Karpas-422 (cell line): Measurements from ENCODE around the gene ZNF787. TPM values are rescaled to one million over a fixed set of nuclear protein-coding genes. Genes with fewer than 3 reads are reported as not detected.

Source experiments
- DNase-seq: peaks from one replicate; pipeline ENCODE4 v3.0.0-alpha.2; 2015
- H2AFZ ChIP-seq: fragments of 200-600 bp; sonication (generic); 2 replicates; pipeline ENCODE4 v1.6.1; 2014; ENCODE audit warnings: antibody characterized with exemption, low read length, mixed read lengths
- H3K27ac ChIP-seq: fragments of 200-600 bp; sonication (generic); 2 replicates; pipeline ENCODE4 v1.5.1; 2014; ENCODE audit warnings: mild to moderate bottlenecking, low read length, moderate library complexity
- H3K27me3 ChIP-seq: fragments of 200-600 bp; sonication (generic); 2 replicates; pipeline ENCODE4 v1.6.1; 2014; ENCODE audit warnings: low read length, mixed read lengths
- H3K36me3 ChIP-seq: fragments of 200-600 bp; sonication (generic); 2 replicates; pipeline ENCODE4 v1.6.1; 2014; ENCODE audit warnings: low read length, mixed read lengths; ENCODE audit not compliant: insufficient read depth
- H3K4me1 ChIP-seq: fragments of 200-600 bp; sonication (generic); 2 replicates; pipeline ENCODE4 v1.6.1; 2014; ENCODE audit warnings: mild to moderate bottlenecking, low read length, mixed read lengths
- H3K4me2 ChIP-seq: fragments of 200-600 bp; sonication (generic); 2 replicates; pipeline ENCODE4 v1.6.1; 2014; ENCODE audit warnings: low read length, low read depth, mild to moderate bottlenecking; ENCODE audit not compliant: poor library complexity, severe bottlenecking
- H3K4me3 ChIP-seq: fragments of 200-600 bp; sonication (generic); 2 replicates; pipeline ENCODE4 v1.5.1; 2014; ENCODE audit warnings: mild to moderate bottlenecking, antibody characterized with exemption, low read length, mixed read lengths
- H3K79me2 ChIP-seq: fragments of 200-600 bp; sonication (generic); 2 replicates; pipeline ENCODE4 v1.6.1; 2014; ENCODE audit warnings: mild to moderate bottlenecking, low read length, mixed read lengths
- H3K9ac ChIP-seq: fragments of 200-600 bp; sonication (generic); 2 replicates; pipeline ENCODE4 v1.6.0; 2014; ENCODE audit warnings: low read length
- H3K9me2 ChIP-seq: fragments of 200-600 bp; sonication (generic), shearing (Covaris generic); replicated peaks from 2 replicates; pipeline ENCODE4 v1.6.0; 2014; ENCODE audit warnings: mild to moderate bottlenecking, low read length, moderate library complexity; ENCODE audit not compliant: insufficient read depth
- H3K9me3 ChIP-seq: fragments of 300-700, 200-600 bp; sonication (generic); 2 replicates; pipeline ENCODE4 v1.6.1; 2014; ENCODE audit warnings: low read length, mixed read lengths
- H4K20me1 ChIP-seq: fragments of 200-600 bp; sonication (generic); 2 replicates; pipeline ENCODE4 v1.6.1; 2014; ENCODE audit warnings: mild to moderate bottlenecking, antibody characterized with exemption, low read length, low read depth; ENCODE audit not compliant: insufficient read depth
- total RNA-seq: library from RNA; depleted of rRNA; stranded (reverse); fragments of >200 nt; shearing (Covaris generic); gene quantifications from 2 replicates; pipeline ENCODE4 v1.2.3, GENCODE V29; 2014; ENCODE audit warnings: low replicate concordance

ZNF787 gene
- total RNA-seq, 1 experiment from 2014 or later = 26.2 TPM

- Histone ChIP-seq H3K79me2 (peaks cover 90% of the 10 kb centered on the region), H3K36me3 (no peaks in the 10 kb centered on the region), H3K4me3 (no peak overlapping the region), H3K9ac (no peak overlapping the region), H3K27ac (no peak overlapping the region), H2AFZ (no peak overlapping the region), H3K9me3 (no peaks in the 10 kb centered on the region), H3K9me2 (no peaks in the 10 kb centered on the region), H3K4me2 (no peak overlapping the region), H4K20me1 (peaks cover 72% of the 10 kb centered on the region), H3K27me3 (no peaks in the 10 kb centered on the region), H3K4me1 (peaks cover 45% of the 10 kb centered on the region)
- no peak for DNase-seq
Measured at GRCh38 chr19:56116606-56117005, 4.5 kb downstream of the ZNF787 start.

- H4K20me1 ChIP-seq = peaks cover 83% of the 10 kb centered on the region
- H3K9ac ChIP-seq = no peak overlapping the region
- H3K9me3 ChIP-seq = no peaks in the 10 kb centered on the region
- no peak overlapping the region for H3K27ac ChIP-seq
- no peak overlapping the region for H3K4me2 ChIP-seq
- peaks cover 55% of the 10 kb centered on the region for H3K4me1 ChIP-seq
- no peaks in the 10 kb centered on the region for H3K36me3 ChIP-seq
- no peaks in the 10 kb centered on the region for H3K9me2 ChIP-seq
- H3K79me2 ChIP-seq = peaks cover 100% of the 10 kb centered on the region
- DNase-seq = no peak
- no peaks in the 10 kb centered on the region for H3K27me3 ChIP-seq
- H2AFZ ChIP-seq = no peak overlapping the region
- H3K4me3 ChIP-seq = no peak overlapping the region
Measured at GRCh38 chr19:56115490-56115889, 5.6 kb downstream of the ZNF787 start.

GRCh38 chr19:56114778-56115110 is 6.4 kb downstream of the ZNF787 start:
- no peaks in the 10 kb centered on the region for H3K9me2 ChIP-seq
- H3K79me2 ChIP-seq = peaks cover 100% of the 10 kb centered on the region
- no peaks in the 10 kb centered on the region for H3K9me3 ChIP-seq
- peaks cover 88% of the 10 kb centered on the region for H4K20me1 ChIP-seq
- H3K9ac ChIP-seq = no peak overlapping the region
- no peaks in the 10 kb centered on the region for H3K36me3 ChIP-seq
- H3K4me2 ChIP-seq = no peak overlapping the region
- no peak for DNase-seq
- no peak overlapping the region for H2AFZ ChIP-seq
- no peak overlapping the region for H3K27ac ChIP-seq
- no peak overlapping the region for H3K4me3 ChIP-seq
- no peaks in the 10 kb centered on the region for H3K27me3 ChIP-seq
- H3K4me1 ChIP-seq = peaks cover 54% of the 10 kb centered on the region

- no peaks in the 10 kb centered on the region for H3K36me3 ChIP-seq
- H3K9me2 ChIP-seq = no peaks in the 10 kb centered on the region
- H3K9me3 ChIP-seq = no peaks in the 10 kb centered on the region
- no peak for DNase-seq
- H3K9ac ChIP-seq = no peak overlapping the region
- H4K20me1 ChIP-seq = peaks cover 87% of the 10 kb centered on the region
- no peak overlapping the region for H3K27ac ChIP-seq
- H3K4me1 ChIP-seq = peaks cover 51% of the 10 kb centered on the region
- H3K79me2 ChIP-seq = peaks cover 100% of the 10 kb centered on the region
- no peak overlapping the region for H3K4me3 ChIP-seq
- H3K4me2 ChIP-seq = no peak overlapping the region
- no peak overlapping the region for H2AFZ ChIP-seq
- H3K27me3 ChIP-seq = no peaks in the 10 kb centered on the region
Measured at GRCh38 chr19:56114051-56114777, 6.9 kb downstream of the ZNF787 start.

- no peak overlapping the region for H3K4me3 ChIP-seq
- no peak overlapping the region for H3K27ac ChIP-seq
- H3K4me1 ChIP-seq = peaks cover 47% of the 10 kb centered on the region
- H4K20me1 ChIP-seq = peaks cover 87% of the 10 kb centered on the region
- no peaks in the 10 kb centered on the region for H3K36me3 ChIP-seq
- H3K79me2 ChIP-seq = peaks cover 100% of the 10 kb centered on the region
- no peak for DNase-seq
- H3K27me3 ChIP-seq = no peaks in the 10 kb centered on the region
- H3K9me3 ChIP-seq = no peaks in the 10 kb centered on the region
- H2AFZ ChIP-seq = no peak overlapping the region
- H3K4me2 ChIP-seq = peak overlapping the region; percentile 30
- 0 out of 2 replicates have a peak overlapping the region, but pooled peaks have one; percentile 30 for H3K9ac ChIP-seq
- no peaks in the 10 kb centered on the region for H3K9me2 ChIP-seq
Measured at GRCh38 chr19:56113074-56113632, 7.9 kb downstream of the ZNF787 start.

- H4K20me1 ChIP-seq = peaks cover 85% of the 10 kb centered on the region
- no peaks in the 10 kb centered on the region for H3K9me3 ChIP-seq
- no peaks in the 10 kb centered on the region for H3K27me3 ChIP-seq
- no peak overlapping the region; the same call in 1 of the 2 replicates for H3K9ac ChIP-seq
- peaks cover 100% of the 10 kb centered on the region for H3K79me2 ChIP-seq
- H3K4me1 ChIP-seq = peaks cover 47% of the 10 kb centered on the region
- H3K4me3 ChIP-seq = peak overlapping the region; percentile 11; the same call in 1 of the 2 replicates
- no peak for DNase-seq
- H3K9me2 ChIP-seq = no peaks in the 10 kb centered on the region
- H3K27ac ChIP-seq = no peak overlapping the region
- peak overlapping the region; percentile 33 for H3K4me2 ChIP-seq
- H2AFZ ChIP-seq = no peak overlapping the region
- no peaks in the 10 kb centered on the region for H3K36me3 ChIP-seq
Measured at GRCh38 chr19:56112313-56112709, 8.8 kb downstream of the ZNF787 start.

GRCh38 chr19:56111601-56112312 is 9.3 kb downstream of the ZNF787 start:
- Histone ChIP-seq H3K79me2 (peaks cover 100% of the 10 kb centered on the region), H3K9ac (peak overlapping the region; percentile 12; the same call in 1 of the 2 replicates), H3K9me2 (no peaks in the 10 kb centered on the region), H2AFZ (no peak overlapping the region), H3K27me3 (no peaks in the 10 kb centered on the region), H3K9me3 (no peaks in the 10 kb centered on the region), H3K4me1 (peaks cover 47% of the 10 kb centered on the region), H3K4me2 (peak overlapping the region; percentile 33), H4K20me1 (peaks cover 85% of the 10 kb centered on the region), H3K36me3 (no peaks in the 10 kb centered on the region), H3K27ac (no peak overlapping the region), H3K4me3 (no peak overlapping the region)
- peak; percentile 80 for DNase-seq
